SJSA1 (cell line): ENCODE measurements around the gene GUCY2D. TPM values are rescaled to one million over a fixed set of nuclear protein-coding genes. Genes with fewer than 3 reads are reported as not detected.
"Not testable (repeated sequence)": the region's sequence is repeated elsewhere in the genome, so short reads cannot be mapped to it uniquely, and the experiment has no call there.

Source experiments
- DNase-seq, 2 experiments: peaks; one replicate each; pipeline ENCODE4 v3.0.0-alpha.2; 2015 to 2020; ENCODE audit warnings: low spot score in 2 of 2, low read depth in 1 of 2
- H3K27ac ChIP-seq: fragments of 250-450 bp; sonication (Bioruptor Pico); 2 replicates; pipeline ENCODE4 v1.5.1; 2020; ENCODE audit warnings: mild to moderate bottlenecking, moderate library complexity
- H3K27me3 ChIP-seq: fragments of 250-450 bp; sonication (Bioruptor Pico); replicated peaks from 2 replicates; pipeline ENCODE4 v1.5.1; 2020; ENCODE audit warnings: mild to moderate bottlenecking, moderate library complexity
- H3K36me3 ChIP-seq: fragments of 250-450 bp; sonication (Bioruptor Pico); 2 replicates; pipeline ENCODE4 v1.5.1; 2020; ENCODE audit warnings: mild to moderate bottlenecking
- H3K4me1 ChIP-seq: fragments of 250-450 bp; sonication (Bioruptor Pico); replicated peaks from 2 replicates; pipeline ENCODE4 v1.6.1; 2021; ENCODE audit warnings: mild to moderate bottlenecking
- H3K4me3 ChIP-seq: fragments of 250-450 bp; sonication (Bioruptor Pico); 2 replicates; pipeline ENCODE4 v1.5.1; 2020; ENCODE audit warnings: mild to moderate bottlenecking
- H3K9me3 ChIP-seq: fragments of 250-450 bp; sonication (Bioruptor Pico); replicated peaks from 2 replicates; pipeline ENCODE4 v1.5.1; 2020; ENCODE audit warnings: mild to moderate bottlenecking
- total RNA-seq: library from RNA; depleted of rRNA; stranded (reverse); fragments of >200 nt; shearing (Covaris generic); gene quantifications from 2 replicates; pipeline ENCODE4 v1.2.3, GENCODE V29; 2014

The GUCY2D gene
- total RNA-seq, 1 experiment from 2014 or later = not detected

GRCh38 chr17:8015957-8016631 lies 13.7 kb downstream of the GUCY2D start:
- no peaks in the 10 kb centered on the region for H3K9me3 ChIP-seq
- no peak for DNase-seq
- no peak overlapping the region for H3K4me3 ChIP-seq
- no peaks in the 10 kb centered on the region for H3K36me3 ChIP-seq
- no peaks in the 10 kb centered on the region for H3K4me1 ChIP-seq
- H3K27ac ChIP-seq = no peak overlapping the region
- H3K27me3 ChIP-seq = peaks cover 27% of the 10 kb centered on the region

- Histone ChIP-seq H3K27me3 (peaks cover 27% of the 10 kb centered on the region), H3K9me3 (no peaks in the 10 kb centered on the region), H3K4me3 (no peak overlapping the region), H3K4me1 (no peaks in the 10 kb centered on the region), H3K27ac (no peak overlapping the region), H3K36me3 (no peaks in the 10 kb centered on the region)
- no peak for DNase-seq
Measured at GRCh38 chr17:8016632-8017424, 14.4 kb downstream of the GUCY2D start.

GRCh38 chr17:8018436-8018835 lies 16.0 kb downstream of the GUCY2D start:
- Histone ChIP-seq H3K9me3 (no peaks in the 10 kb centered on the region), H3K36me3 (no peaks in the 10 kb centered on the region), H3K4me3 (no peak overlapping the region), H3K27ac (no peak overlapping the region), H3K4me1 (no peaks in the 10 kb centered on the region), H3K27me3 (peaks cover 27% of the 10 kb centered on the region)
- no peak for DNase-seq

- no peaks in the 10 kb centered on the region for H3K9me3 ChIP-seq
- peaks cover 21% of the 10 kb centered on the region for H3K27me3 ChIP-seq
Measured at GRCh38 chr17:8019166-8019565, 16.8 kb downstream of the GUCY2D start.

GRCh38 chr17:8019665-8020650 lies 17.5 kb downstream of the GUCY2D start:
- H3K27me3 ChIP-seq = peaks cover 19% of the 10 kb centered on the region
- H3K4me1 ChIP-seq = no peaks in the 10 kb centered on the region
- H3K9me3 ChIP-seq = no peaks in the 10 kb centered on the region
- no peak overlapping the region for H3K4me3 ChIP-seq
- H3K36me3 ChIP-seq = no peaks in the 10 kb centered on the region
- H3K27ac ChIP-seq = no peak overlapping the region
- DNase-seq = no peak

More at GRCh38 chr17:8019166-8019565, 16.8 kb downstream of the GUCY2D start:
- Histone ChIP-seq H3K4me1 (no peaks in the 10 kb centered on the region), H3K36me3 (no peaks in the 10 kb centered on the region), H3K4me3 (no peak overlapping the region), H3K27ac (no peak overlapping the region)
- no peak for DNase-seq

GRCh38 chr17:8020776-8021564 lies 18.6 kb downstream of the GUCY2D start:
- no peak overlapping the region for H3K4me3 ChIP-seq
- no peak for DNase-seq
- H3K27ac ChIP-seq = no peak overlapping the region
- H3K9me3 ChIP-seq = no peaks in the 10 kb centered on the region
- H3K27me3 ChIP-seq = peaks cover 13% of the 10 kb centered on the region
- no peaks in the 10 kb centered on the region for H3K4me1 ChIP-seq
- no peaks in the 10 kb centered on the region for H3K36me3 ChIP-seq

GRCh38 chr17:8021565-8022359 lies 19.3 kb downstream of the GUCY2D start:
- no peaks in the 10 kb centered on the region for H3K9me3 ChIP-seq
- no peaks in the 10 kb centered on the region for H3K36me3 ChIP-seq
- no peak overlapping the region for H3K4me3 ChIP-seq
- no peaks in the 10 kb centered on the region for H3K4me1 ChIP-seq
- DNase-seq = no peak
- H3K27ac ChIP-seq = no peak overlapping the region
- peaks cover 5% of the 10 kb centered on the region for H3K27me3 ChIP-seq

GRCh38 chr17:8022360-8023003 lies 20.1 kb downstream of the GUCY2D start:
- H3K9me3 ChIP-seq = no peaks in the 10 kb centered on the region
- H3K27me3 ChIP-seq = 0 out of 2 replicates have a peak, but pooled peaks cover 5% of the 10 kb centered on the region
- no peak overlapping the region for H3K4me3 ChIP-seq
- H3K36me3 ChIP-seq = no peaks in the 10 kb centered on the region
- no peak for DNase-seq
- H3K27ac ChIP-seq = no peak overlapping the region
- H3K4me1 ChIP-seq = no peaks in the 10 kb centered on the region

GRCh38 chr17:8024161-8024560 lies 21.7 kb downstream of the GUCY2D start:
- not testable (repeated sequence) for H3K27ac ChIP-seq, H3K27me3 ChIP-seq, DNase-seq, H3K4me1 ChIP-seq, H3K4me3 ChIP-seq, H3K9me3 ChIP-seq, H3K36me3 ChIP-seq

GRCh38 chr17:8025176-8025911 lies 22.9 kb downstream of the GUCY2D start:
- no peak for DNase-seq
- no peaks in the 10 kb centered on the region for H3K4me1 ChIP-seq
- 0 out of 2 replicates have a peak, but pooled peaks cover 3% of the 10 kb centered on the region for H3K27me3 ChIP-seq
- no peaks in the 10 kb centered on the region for H3K36me3 ChIP-seq
- H3K27ac ChIP-seq = no peak overlapping the region
- H3K9me3 ChIP-seq = no peaks in the 10 kb centered on the region
- no peak overlapping the region for H3K4me3 ChIP-seq

GRCh38 chr17:8029121-8029520 lies 26.7 kb downstream of the GUCY2D start:
- Histone ChIP-seq H3K27ac (no peak overlapping the region), H3K27me3 (0 out of 2 replicates have a peak, but pooled peaks cover 9% of the 10 kb centered on the region), H3K36me3 (no peaks in the 10 kb centered on the region), H3K9me3 (no peaks in the 10 kb centered on the region), H3K4me3 (no peak overlapping the region), H3K4me1 (no peaks in the 10 kb centered on the region)
- no peak for DNase-seq
